ENCODE results near the gene PCGF5. TPM values are rescaled to one million over a fixed set of nuclear protein-coding genes. Genes with fewer than 3 reads are reported as not detected.

Gene PCGF5
- total RNA-seq, 4 donors from 2014 or later, result 45.4 to 68.1 (median 49.8) TPM

GRCh38 chr10:91287912-91288311 is 67.4 kb downstream of the PCGF5 start:
- no peak for DNase-seq
- Histone ChIP-seq H3K4me1 (no peaks in the 10 kb centered on the region), H3K4me3 (no peak overlapping the region), H3K27ac (no peak overlapping the region), H3K36me3 (no peaks in the 10 kb centered on the region), H3K27me3 (no peaks in the 10 kb centered on the region), H3K9me3 (no peaks in the 10 kb centered on the region)
- TF ChIP-seq POLR2A (IDR thresholded peaks at IDR 0.05), result no peak
- TF ChIP-seq CTCF (IDR thresholded peaks at IDR 0.05), result no peak

- TF ChIP-seq CTCF (IDR thresholded peaks at IDR 0.05) (no peak), POLR2A (IDR thresholded peaks at IDR 0.05) (no peak)
- Histone ChIP-seq H3K27me3 (no peaks in the 10 kb centered on the region), H3K36me3 (no peaks in the 10 kb centered on the region), H3K27ac (no peak overlapping the region), H3K4me3 (no peak overlapping the region), H3K4me1 (no peaks in the 10 kb centered on the region), H3K9me3 (no peaks in the 10 kb centered on the region)
- no peak for DNase-seq
Observed at GRCh38 chr10:91289305-91289704, 68.8 kb downstream of the PCGF5 start.

- DNase-seq, result no peak
- no peaks in the 10 kb centered on the region for H3K27me3 ChIP-seq
- no peak overlapping the region for H3K4me3 ChIP-seq
- no peaks in the 10 kb centered on the region for H3K4me1 ChIP-seq
- H3K9me3 ChIP-seq, result no peaks in the 10 kb centered on the region
- TF ChIP-seq CTCF (IDR thresholded peaks at IDR 0.05) (no peak), POLR2A (IDR thresholded peaks at IDR 0.05) (no peak)
- no peaks in the 10 kb centered on the region for H3K36me3 ChIP-seq
- no peak overlapping the region for H3K27ac ChIP-seq
Observed at GRCh38 chr10:91290607-91291006, 70.1 kb downstream of the PCGF5 start.

DNA sequence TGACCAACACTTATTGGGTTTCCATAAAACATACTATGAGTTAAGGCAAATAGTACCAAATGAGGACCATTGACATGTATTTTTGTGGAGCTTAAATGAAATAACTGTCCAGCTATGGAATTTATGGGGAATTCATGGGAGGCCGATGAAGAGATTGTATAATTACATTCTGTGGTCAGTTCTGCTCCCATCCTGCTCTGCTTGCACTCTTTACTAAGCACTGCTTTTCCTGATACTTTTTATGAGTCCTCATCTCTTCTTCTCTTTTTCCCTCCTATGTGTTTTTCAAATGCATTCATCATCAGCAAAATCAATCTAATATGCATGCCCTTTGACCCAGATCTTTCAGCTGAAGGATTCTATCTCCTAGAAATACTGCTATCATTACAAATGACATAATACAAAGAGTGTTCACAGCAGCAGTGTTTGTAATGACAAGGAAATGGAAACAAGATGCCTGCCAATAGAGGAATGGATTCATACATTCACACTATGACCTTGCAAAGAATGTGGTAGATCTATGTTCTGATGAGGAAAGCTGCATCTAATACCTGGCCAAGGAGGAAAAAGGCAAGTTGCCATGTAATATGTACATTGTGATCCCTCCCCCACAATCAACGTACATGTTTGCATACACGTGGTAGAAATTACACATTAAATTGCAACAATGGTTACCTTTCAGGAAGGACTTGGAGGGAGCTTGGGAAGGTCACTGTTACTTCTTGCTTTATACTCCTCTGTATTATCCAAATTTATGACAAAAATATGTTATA is 73.9 kb downstream of the PCGF5 start:
- Histone ChIP-seq H3K27me3 (no peaks in the 10 kb centered on the region), H3K4me1 (peaks cover 0 to 9% (median 0%) of the 10 kb centered on the region in 4 donors), H3K27ac (no peak overlapping the region), H3K36me3 (no peaks in the 10 kb centered on the region), H3K9me3 (no peaks in the 10 kb centered on the region), H3K4me3 (no peak overlapping the region)
- DNase-seq, result no peak
- TF ChIP-seq CTCF (IDR thresholded peaks at IDR 0.05), result no peak
- no peak for TF ChIP-seq POLR2A (IDR thresholded peaks at IDR 0.05)

- peaks cover 0 to 9% (median 0%) of the 10 kb centered on the region in 4 donors for H3K4me1 ChIP-seq
Observed at GRCh38 chr10:91295346-91295745, 74.9 kb downstream of the PCGF5 start.

More at GRCh38 chr10:91295346-91295745, 74.9 kb downstream of the PCGF5 start:
- Histone ChIP-seq H3K27ac (no peak overlapping the region), H3K9me3 (no peaks in the 10 kb centered on the region), H3K4me3 (no peak overlapping the region), H3K36me3 (no peaks in the 10 kb centered on the region), H3K27me3 (no peaks in the 10 kb centered on the region)
- no peak for DNase-seq
- TF ChIP-seq CTCF (IDR thresholded peaks at IDR 0.05), result no peak
- TF ChIP-seq POLR2A (IDR thresholded peaks at IDR 0.05), result no peak
